Right lobe of liver (tissue), 4 donors: ENCODE results near the gene SYCP2.

Source experiments
- CTCF ChIP-seq, 4 donors: fragments of 200-600 bp in 3 of 4; fragments of 450-650 bp in 1 of 4; IDR thresholded peaks; one replicate each; pipeline versions ENCODE4 v1.5.1 to v1.8.0; 2016 to 2022; ENCODE audit warnings: antibody characterized with exemption in 4 of 4, mild to moderate bottlenecking in 2 of 4
- POLR2A ChIP-seq: fragments of 450-650 bp; IDR thresholded peaks from one replicate; pipeline ENCODE4 v1.6.1; 2017; ENCODE audit warnings: antibody characterized with exemption, mild to moderate bottlenecking
- donor health status: DM: no; HTN: no; CAD: no.
- donor health status: DM: no; HTN: no; CAD: no.
- donor health status: DM: no; HTN: yes; CAD: no.

- no peak for TF ChIP-seq CTCF (IDR thresholded peaks at IDR 0.05)
- TF ChIP-seq POLR2A = no peak
Measured at GRCh38 chr20:59937150-59937549, 3.7 kb upstream of the SYCP2 start.
